ENCODE data around the gene FBXO10.

FBXO10 gene

DNA sequence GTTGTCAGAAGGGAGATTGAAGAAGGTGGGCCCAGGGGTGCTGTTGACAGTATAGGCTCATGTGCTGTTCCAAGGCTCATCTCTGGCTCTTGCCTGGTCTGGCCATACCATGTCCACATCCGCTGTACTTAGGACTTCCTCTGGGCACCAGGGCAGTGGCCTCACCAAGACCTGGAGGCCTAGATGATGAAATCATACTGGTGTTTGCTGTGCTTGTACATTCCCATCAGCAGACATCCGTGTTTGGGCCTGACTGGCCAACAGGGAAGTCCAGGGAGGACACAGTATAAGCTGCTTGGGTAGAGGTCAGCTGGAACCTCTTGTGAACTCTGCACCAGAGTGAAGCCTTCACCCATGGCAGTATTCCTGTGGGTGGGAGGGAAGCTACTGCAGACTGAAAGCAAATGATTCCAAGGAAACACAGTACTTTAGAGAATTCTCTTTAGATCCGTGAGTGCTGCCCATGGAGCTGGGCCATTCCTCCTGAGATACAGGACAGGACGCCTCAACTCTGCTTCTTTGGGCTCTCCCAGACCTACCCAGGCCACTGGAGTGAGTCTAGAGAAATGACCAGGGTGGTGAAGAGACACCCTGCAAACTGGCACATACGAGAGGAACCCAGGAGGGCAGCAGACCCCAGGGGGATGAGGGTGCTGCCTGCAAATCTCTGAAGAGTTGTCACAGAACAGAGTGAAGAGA, 67.9 kb downstream of the FBXO10 start:
- intact Hi-C loops (cut with micrococcal nuclease), result no loop called here
- H3K27me3 Mint-ChIP-seq, result no peaks in the 10 kb centered on the region
- no peak overlapping the region for H3K4me3 Mint-ChIP-seq
- H3K36me3 Mint-ChIP-seq (ENCODE audit: low read depth), result peaks cover 28% of the 10 kb centered on the region
- H3K9me3 Mint-ChIP-seq, result no peaks in the 10 kb centered on the region
- H3K4me1 Mint-ChIP-seq (ENCODE audit: low read depth), result peaks cover 6% of the 10 kb centered on the region
- H3K27ac Mint-ChIP-seq, result no peak overlapping the region

DNA sequence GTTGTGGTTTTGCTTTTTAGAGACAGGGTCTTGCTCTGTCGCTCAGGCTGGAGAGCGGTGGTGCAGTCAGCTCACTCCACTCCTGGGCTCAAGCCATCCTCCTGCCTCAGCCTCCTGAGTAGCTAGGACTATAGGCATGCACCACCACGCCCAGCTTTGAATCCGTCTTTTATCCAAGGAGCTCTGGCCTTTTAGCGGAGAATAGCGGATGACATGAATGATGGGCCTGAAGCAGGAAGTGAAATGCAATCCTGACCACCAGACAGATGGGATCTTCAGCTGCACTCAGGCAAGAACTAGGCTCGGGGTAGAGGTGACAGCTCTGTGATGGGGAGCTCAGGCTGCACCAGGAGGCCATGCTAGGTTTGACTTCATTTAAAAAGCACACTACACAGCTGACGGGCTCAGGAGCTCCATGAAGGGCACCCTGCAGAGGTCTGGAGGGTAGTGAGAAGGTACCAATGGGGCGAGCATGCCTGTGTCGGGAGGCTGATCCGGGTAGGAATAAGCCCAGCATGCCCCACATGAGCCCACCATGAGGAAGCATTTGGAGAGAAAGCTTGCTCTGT, 68.5 kb downstream of the FBXO10 start:
- intact Hi-C loops (cut with micrococcal nuclease), result no loop called here

DNA sequence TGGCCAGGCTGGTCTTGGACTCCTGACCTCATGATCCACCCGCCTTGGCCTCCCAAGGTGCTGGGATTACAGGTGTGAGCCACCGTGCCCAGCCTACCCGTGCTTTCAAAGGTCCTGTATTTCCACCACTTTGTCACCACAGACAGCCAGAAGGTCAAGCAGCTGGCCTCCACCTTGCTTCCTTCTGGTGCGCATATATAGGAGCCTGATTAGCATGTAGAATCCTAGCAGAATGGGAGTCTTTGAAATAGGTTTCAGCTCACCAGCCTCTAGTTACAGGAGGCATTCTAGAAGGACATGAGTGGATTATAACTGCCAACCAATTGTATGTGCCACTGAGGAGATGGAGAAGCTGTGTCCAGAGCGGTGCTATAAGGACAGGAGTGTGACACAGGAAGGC, 71.6 kb downstream of the FBXO10 start:
- intact Hi-C loops (cut with micrococcal nuclease), result no loop called here
- Mint-ChIP-seq H3K4me3 (no peak overlapping the region), H3K27me3 (no peaks in the 10 kb centered on the region), H3K36me3 (ENCODE audit: low read depth) (peaks cover 65% of the 10 kb centered on the region), H3K4me1 (ENCODE audit: low read depth) (peaks cover 6% of the 10 kb centered on the region), H3K9me3 (no peaks in the 10 kb centered on the region), H3K27ac (no peak overlapping the region)

More for the DNA sequence above, 68.5 kb downstream of the FBXO10 start:
- H3K4me3 Mint-ChIP-seq, result no peak overlapping the region
- H3K36me3 Mint-ChIP-seq (ENCODE audit: low read depth), result peaks cover 34% of the 10 kb centered on the region
- no peaks in the 10 kb centered on the region for H3K27me3 Mint-ChIP-seq
- no peak overlapping the region for H3K27ac Mint-ChIP-seq
- peaks cover 6% of the 10 kb centered on the region for H3K4me1 Mint-ChIP-seq (ENCODE audit: low read depth)
- H3K9me3 Mint-ChIP-seq, result no peaks in the 10 kb centered on the region

DNA sequence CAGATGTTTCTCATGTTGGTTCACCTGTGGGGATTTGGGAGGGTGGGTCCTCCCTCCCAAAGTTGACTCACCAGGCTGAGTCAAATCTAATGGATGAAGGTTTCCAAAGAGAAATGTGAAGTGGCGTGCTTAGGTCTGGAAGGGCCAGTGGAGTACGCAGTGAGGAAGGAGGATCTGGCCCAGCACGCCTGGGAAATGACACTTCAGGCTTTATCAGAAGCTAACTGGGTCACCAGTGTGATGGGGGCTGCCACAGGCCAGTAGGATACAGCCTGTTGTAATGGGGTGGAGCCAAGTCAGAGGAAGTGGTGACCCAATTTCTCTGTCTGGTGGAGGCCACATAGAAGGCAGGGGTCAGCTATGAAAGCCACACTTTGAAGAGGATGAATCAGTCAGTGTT, 72.4 kb downstream of the FBXO10 start:
- Mint-ChIP-seq H3K4me1 (ENCODE audit: low read depth) (peaks cover 6% of the 10 kb centered on the region), H3K4me3 (no peak overlapping the region), H3K9me3 (no peaks in the 10 kb centered on the region), H3K27me3 (no peaks in the 10 kb centered on the region), H3K36me3 (ENCODE audit: low read depth) (peaks cover 70% of the 10 kb centered on the region), H3K27ac (no peak overlapping the region)
- intact Hi-C loops (cut with micrococcal nuclease), result no loop called here

DNA sequence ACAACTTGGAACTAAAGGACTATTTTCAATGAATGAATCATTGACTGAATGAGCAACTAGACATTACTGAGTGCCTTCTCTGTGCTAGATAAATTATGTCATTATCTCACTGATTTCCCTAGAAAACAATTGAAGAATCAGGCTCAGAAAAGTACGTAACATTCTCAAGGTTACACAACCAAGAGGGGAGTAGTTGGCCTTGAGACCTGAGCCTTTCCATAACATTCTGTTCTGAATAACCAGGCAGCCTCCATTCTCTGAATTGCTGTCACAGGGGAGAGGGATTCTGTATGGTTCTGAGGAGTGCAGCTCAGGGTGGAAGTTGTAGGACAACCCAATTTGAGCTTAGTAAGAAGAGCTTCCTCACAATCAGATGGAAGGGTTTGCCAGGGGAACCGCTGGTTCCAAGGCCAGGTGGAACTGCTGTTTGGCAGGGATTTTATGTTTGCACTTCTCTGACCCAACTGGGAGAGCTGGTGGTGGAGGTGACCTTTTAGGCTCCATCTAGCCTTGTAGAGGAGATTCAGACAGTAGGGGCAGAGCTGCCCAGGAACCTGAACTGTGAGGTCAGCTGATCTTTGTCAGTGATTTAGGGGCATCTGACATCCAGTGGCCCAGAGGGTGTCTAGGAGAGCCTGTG, 74.1 kb downstream of the FBXO10 start:
- no peaks in the 10 kb centered on the region for H3K27me3 Mint-ChIP-seq
- H3K4me3 Mint-ChIP-seq, result no peak overlapping the region
- H3K4me1 Mint-ChIP-seq (ENCODE audit: low read depth), result peaks cover 6% of the 10 kb centered on the region
- H3K36me3 Mint-ChIP-seq (ENCODE audit: low read depth), result peaks cover 75% of the 10 kb centered on the region
- intact Hi-C loops (cut with micrococcal nuclease), result no loop called here
- H3K27ac Mint-ChIP-seq, result no peak overlapping the region
- no peaks in the 10 kb centered on the region for H3K9me3 Mint-ChIP-seq

DNA sequence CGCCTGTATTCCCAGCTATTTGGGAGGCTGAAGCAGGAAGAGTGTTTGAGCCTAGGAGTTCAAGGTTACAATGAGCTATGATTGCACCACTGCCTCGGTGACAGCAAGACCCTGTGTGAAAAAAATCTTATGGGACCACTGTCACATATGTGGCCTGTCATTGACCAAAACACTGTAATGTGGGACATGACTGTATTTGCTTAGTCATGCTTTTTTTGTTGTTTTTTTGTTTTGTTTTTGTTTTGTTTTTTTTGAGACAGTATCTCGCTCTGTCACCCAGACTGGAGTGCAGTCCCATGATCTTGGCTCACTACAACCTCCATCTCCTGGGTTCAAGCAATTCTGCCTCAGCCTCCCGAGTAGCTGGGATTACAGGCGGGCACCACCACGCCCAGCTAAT, 76.9 kb downstream of the FBXO10 start:
- Mint-ChIP-seq H3K27ac (no peak overlapping the region), H3K9me3 (no peaks in the 10 kb centered on the region), H3K36me3 (ENCODE audit: low read depth) (peaks cover 93% of the 10 kb centered on the region), H3K4me1 (ENCODE audit: low read depth) (peaks cover 6% of the 10 kb centered on the region), H3K27me3 (no peaks in the 10 kb centered on the region), H3K4me3 (no peak overlapping the region)
- intact Hi-C loops (cut with micrococcal nuclease), result no loop called here

DNA sequence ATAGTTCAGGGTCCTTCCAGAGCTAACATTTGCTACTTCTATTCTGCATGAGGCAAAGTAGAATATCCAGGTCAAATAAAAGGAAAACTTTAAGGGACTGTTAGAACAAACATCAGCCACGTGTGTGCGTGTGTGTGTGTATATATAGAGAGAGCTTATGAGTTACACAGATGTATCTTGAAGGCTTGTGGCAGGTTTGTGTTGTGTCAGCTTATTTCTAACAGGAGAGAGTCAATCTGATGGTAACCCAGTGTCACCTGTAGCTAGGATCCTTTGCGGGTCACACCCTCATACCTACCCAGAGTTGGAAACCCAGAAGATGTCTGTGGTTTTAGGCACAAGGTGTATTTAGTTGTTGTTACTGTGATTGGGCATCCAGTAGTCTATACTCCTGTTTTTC, 77.7 kb downstream of the FBXO10 start:
- H3K27me3 Mint-ChIP-seq, result no peaks in the 10 kb centered on the region
- peaks cover 1% of the 10 kb centered on the region for H3K4me1 Mint-ChIP-seq (ENCODE audit: low read depth)
- H3K9me3 Mint-ChIP-seq, result no peaks in the 10 kb centered on the region
- H3K36me3 Mint-ChIP-seq (ENCODE audit: low read depth), result peaks cover 92% of the 10 kb centered on the region
- H3K27ac Mint-ChIP-seq, result no peak overlapping the region
- H3K4me3 Mint-ChIP-seq, result no peak overlapping the region
- intact Hi-C loops (cut with micrococcal nuclease), result no loop called here

DNA sequence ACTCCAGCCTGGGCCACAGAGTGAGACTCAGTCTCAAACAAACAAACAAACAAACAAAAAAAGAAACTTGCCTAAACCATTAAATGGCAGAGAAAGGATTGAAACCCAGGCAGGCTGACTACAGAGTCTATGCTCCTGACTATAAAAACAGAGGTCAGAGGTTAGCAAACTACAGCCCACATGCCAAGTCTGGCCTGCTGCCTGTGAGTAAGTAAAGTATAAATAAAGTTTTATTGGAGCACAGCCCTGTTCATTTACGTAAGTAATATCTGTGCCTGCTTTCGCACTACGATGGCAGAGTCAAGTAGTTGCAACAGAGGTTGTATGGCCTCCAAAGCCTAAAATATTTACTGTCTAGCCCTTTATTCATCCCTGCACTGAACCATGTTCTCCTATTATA, 78.9 kb downstream of the FBXO10 start:
- no peaks in the 10 kb centered on the region for H3K27me3 Mint-ChIP-seq
- intact Hi-C loops (cut with micrococcal nuclease), result no loop called here
- peaks cover 92% of the 10 kb centered on the region for H3K36me3 Mint-ChIP-seq (ENCODE audit: low read depth)
- no peak overlapping the region for H3K27ac Mint-ChIP-seq
- no peaks in the 10 kb centered on the region for H3K9me3 Mint-ChIP-seq
- no peak overlapping the region for H3K4me3 Mint-ChIP-seq
- H3K4me1 Mint-ChIP-seq (ENCODE audit: low read depth), result no peaks in the 10 kb centered on the region

DNA sequence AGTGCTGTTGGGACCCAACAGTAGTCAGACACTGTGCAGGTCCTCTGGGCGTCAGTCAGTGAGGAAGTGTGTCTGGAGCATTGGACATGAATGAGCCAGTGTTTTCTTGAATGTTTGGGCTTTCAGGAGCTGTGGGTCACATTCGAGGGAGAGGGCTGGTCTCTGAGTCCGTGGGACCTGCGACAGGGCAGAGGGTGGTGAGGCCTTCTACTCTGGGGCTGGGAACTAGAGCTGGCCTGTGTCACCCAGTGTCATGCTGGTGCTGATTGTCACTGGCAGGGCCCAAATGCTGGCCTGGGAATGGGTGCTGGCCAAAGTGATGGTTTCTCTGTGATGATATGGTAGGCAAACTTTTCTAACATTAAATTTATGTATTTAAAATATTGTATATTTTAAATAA, 80.2 kb downstream of the FBXO10 start:
- no peaks in the 10 kb centered on the region for H3K4me1 Mint-ChIP-seq (ENCODE audit: low read depth)
- H3K36me3 Mint-ChIP-seq (ENCODE audit: low read depth), result peaks cover 83% of the 10 kb centered on the region
- H3K4me3 Mint-ChIP-seq, result no peak overlapping the region
- no peaks in the 10 kb centered on the region for H3K9me3 Mint-ChIP-seq
- H3K27me3 Mint-ChIP-seq, result no peaks in the 10 kb centered on the region
- intact Hi-C loops (cut with micrococcal nuclease), result no loop called here
- no peak overlapping the region for H3K27ac Mint-ChIP-seq

DNA sequence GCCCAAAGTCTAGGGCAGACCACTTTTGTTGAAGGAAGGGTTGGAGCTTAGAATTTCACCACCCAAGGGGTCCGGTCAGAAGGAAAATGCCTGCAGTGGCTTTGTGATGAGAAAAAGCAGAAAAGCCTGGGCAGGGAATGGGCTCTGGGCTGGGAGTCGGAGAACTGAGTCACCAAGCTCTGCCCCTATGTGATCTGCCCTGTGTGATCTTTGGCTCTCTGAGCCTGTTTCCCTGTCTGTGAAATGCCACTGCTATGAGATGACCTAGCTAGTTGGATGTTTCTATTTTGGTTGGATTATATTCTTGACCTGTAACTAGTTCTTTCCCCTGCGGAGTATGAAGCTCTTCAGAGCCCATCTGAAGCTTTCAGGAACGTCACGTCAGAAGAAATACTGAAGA, 80.6 kb downstream of the FBXO10 start:
- intact Hi-C loops (cut with micrococcal nuclease), result no loop called here
- no peak overlapping the region for H3K4me3 Mint-ChIP-seq
- no peaks in the 10 kb centered on the region for H3K4me1 Mint-ChIP-seq (ENCODE audit: low read depth)
- H3K9me3 Mint-ChIP-seq, result no peaks in the 10 kb centered on the region
- peaks cover 83% of the 10 kb centered on the region for H3K36me3 Mint-ChIP-seq (ENCODE audit: low read depth)
- H3K27me3 Mint-ChIP-seq, result no peaks in the 10 kb centered on the region
- no peak overlapping the region for H3K27ac Mint-ChIP-seq

DNA sequence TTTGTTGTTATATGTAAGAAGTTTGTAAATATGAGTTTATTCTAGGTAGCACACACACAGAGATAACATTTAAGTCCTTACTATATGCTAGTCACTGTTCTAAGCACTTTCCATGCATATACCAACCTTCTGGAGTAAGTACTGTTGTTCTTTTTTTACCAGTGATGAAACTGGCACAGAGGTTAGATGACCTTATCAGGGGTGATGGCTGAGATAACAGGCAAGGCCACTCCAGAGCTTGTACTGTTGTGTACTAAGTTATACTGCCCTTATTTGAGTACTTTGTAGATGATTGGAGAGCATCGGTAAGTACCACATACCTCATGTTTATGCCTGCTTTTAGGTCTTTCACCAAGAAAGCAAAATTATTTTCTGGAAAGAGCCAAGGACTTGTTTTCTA, 84.2 kb downstream of the FBXO10 start:
- Mint-ChIP-seq H3K27ac (no peak overlapping the region), H3K9me3 (no peaks in the 10 kb centered on the region), H3K4me3 (no peak overlapping the region), H3K27me3 (no peaks in the 10 kb centered on the region), H3K36me3 (ENCODE audit: low read depth) (peaks cover 79% of the 10 kb centered on the region), H3K4me1 (ENCODE audit: low read depth) (peaks cover 11% of the 10 kb centered on the region)
- intact Hi-C loops (cut with micrococcal nuclease), result no loop called here

DNA sequence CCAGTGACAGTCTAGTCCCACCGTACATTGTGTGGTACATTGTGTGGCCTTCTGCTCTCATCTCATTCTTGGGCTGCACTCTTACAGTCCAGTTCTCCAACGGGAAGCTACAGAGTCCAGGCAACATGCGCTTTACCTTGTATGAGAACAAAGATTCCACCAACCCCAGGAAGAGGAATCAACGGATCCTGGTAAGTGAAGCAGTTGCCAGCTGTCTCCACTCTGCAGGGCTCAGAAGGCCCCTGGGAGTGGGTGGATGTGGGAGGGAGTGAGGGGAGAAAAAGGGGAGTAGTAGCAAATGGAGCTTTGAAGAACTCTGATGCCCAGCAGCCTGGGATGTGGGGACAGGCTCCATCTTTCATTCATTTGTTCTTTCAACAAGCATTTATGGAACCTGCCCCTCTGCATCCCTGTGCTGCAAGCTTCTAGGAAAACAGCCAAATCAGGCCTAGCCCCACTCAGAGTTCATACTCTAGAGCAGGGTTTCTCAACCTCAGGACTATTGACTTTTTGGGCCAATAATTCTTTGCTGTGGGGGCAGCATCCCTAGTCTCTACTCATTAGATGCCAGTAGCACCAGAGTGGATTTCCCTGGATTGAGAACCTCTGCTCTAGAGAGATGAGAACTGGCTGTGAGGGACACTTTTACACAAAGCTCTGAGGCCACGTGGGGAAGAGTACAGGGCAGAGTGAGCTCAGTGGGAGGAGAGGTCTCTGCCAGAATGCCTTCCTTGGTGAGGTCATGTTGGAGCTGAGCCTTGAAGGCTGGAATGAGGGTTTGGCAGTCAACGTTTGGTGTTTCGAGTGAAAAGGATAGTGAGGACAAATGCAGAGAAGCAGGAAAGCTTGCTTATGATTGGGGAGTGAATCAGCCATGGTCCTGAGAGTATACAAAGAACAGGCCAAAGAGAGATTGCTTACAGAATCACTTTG, 89.3 kb downstream of the FBXO10 start:
- Mint-ChIP-seq H3K36me3 (ENCODE audit: low read depth) (peaks cover 45% of the 10 kb centered on the region), H3K9me3 (no peaks in the 10 kb centered on the region), H3K27ac (peak overlapping the region; percentile 86), H3K27me3 (peaks cover 1% of the 10 kb centered on the region), H3K4me1 (ENCODE audit: low read depth) (peaks cover 31% of the 10 kb centered on the region), H3K4me3 (peak overlapping the region; percentile 92)
- intact Hi-C loops (cut with micrococcal nuclease), result loop anchor here (5.0 kb wide), 3 partner anchors 65 to 265 kb away; partner anchors contain the start of genes GRHPR, TOMM5 and TRMT10B

DNA sequence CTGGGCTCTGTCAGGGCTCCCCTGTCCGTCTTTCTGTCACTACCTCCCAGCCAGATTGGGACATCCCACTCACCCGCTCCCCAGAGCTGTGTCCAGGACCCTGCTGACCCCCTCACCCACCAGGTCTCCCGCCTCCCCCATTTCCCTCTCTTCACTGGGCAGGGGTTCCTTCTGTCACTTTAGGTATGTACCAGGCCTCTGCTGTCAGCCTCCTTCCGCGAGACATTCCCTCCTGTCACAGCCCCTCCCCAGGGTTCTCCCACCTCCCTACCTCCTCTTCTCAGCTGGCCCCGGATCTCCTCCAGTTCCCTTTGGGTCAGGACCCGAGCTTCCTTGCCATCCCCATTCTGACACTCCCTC, 89.9 kb downstream of the FBXO10 start:
- Mint-ChIP-seq H3K4me1 (ENCODE audit: low read depth) (peaks cover 35% of the 10 kb centered on the region), H3K27ac (peak overlapping the region; percentile 86), H3K9me3 (no peaks in the 10 kb centered on the region), H3K27me3 (peaks cover 6% of the 10 kb centered on the region), H3K36me3 (ENCODE audit: low read depth) (peaks cover 45% of the 10 kb centered on the region), H3K4me3 (peak overlapping the region; percentile 92)
- intact Hi-C loops (cut with micrococcal nuclease), result loop anchor here (5.0 kb wide), 3 partner anchors 64 to 266 kb away; partner anchors contain the start of genes GRHPR, TOMM5 and TRMT10B

All from dendritic cell treated with granulocyte-macrophage colony-stimulating factor and Interleukin-4, amounts not matched to agents 40 ng/mL and 50 ng/mL, for 4 days (primary cell).